ENCODE results near the gene MED29. TPM values are rescaled to one million over a fixed set of nuclear protein-coding genes. Genes with fewer than 3 reads are reported as not detected.

MED29 gene
- polyA plus RNA-seq, 2 of the 4 experiments (the other 2 are of a cell fraction) = 47.7 to 57.5 TPM

GRCh38 chr19:39425744-39426143 is 34.6 kb downstream of the MED29 start:
- FAIRE-seq (peak; percentile 96), DNase-seq (ENCODE audit: low read depth in 1 of 2, low spot score in 1 of 2) (no peak), ATAC-seq (no peak)
- ChIA-PET CTCF (interaction anchor here (1.2 to 23.5 kb wide), 7 partner anchors 9 to 77 kb away, joined by 3 to 457 read pairs (median 36); partner anchors contain the start of genes MED29, PAF1, PLEKHG2 and ZFP36), POLR2A (interaction anchor here (1.4 to 10.5 kb wide), 3 partner anchors 9 to 11 kb away, joined by 4 to 160 read pairs (median 34); partner anchors contain the start of gene RPS16)
- Histone ChIP-seq H3K4me1 (peaks cover 34% of the 10 kb centered on the region), H3K4me2 (no peak overlapping the region), H3K27ac (no peak overlapping the region), H3K4me3 (no peak overlapping the region), H3K9me3 (no peaks in the 10 kb centered on the region)
- whole genome bisulfite sequencing (ENCODE audit: missing lambda C conversion rate) = 95% methylated on average over 7 of the region's 7 CpGs
- TF ChIP-seq RCOR1 (IDR thresholded peaks at IDR 0.05; ENCODE audit: low read depth, low read length) = no peak
- TF ChIP-seq NFE2L2 (conservative IDR thresholded peaks at IDR 0.05; ENCODE audit: low read length) = 0 out of 2 replicates have a peak, but pooled peaks have one; percentile 0
- no peak for TF ChIP-seq CEBPB (IDR thresholded peaks at IDR 0.05)
- peak; percentile 87; the same call in 1 of the 2 replicates for TF ChIP-seq POLR2AphosphoS2 (conservative IDR thresholded peaks at IDR 0.05; ENCODE audit: low read length)
- TF ChIP-seq ELK1 (IDR thresholded peaks at IDR 0.05; ENCODE audit: low read depth, low read length) = no peak
- TF ChIP-seq HEYL (CRISPR knock-in tag; IDR thresholded peaks at IDR 0.05) = no peak
- TF ChIP-seq ZFP36 (IDR thresholded peaks at IDR 0.05; ENCODE audit: borderline replicate concordance, partially characterized antibody) = no peak

GRCh38 chr19:39426170-39426569 is 35.0 kb downstream of the MED29 start:
- no peak overlapping the region for H3K4me2 ChIP-seq
- CTCF ChIA-PET = interaction anchor here (0.8 to 23.5 kb wide), 8 partner anchors 9 to 366 kb away, joined by 3 to 457 read pairs (median 24); partner anchors contain the start of genes MED29, PAF1, PLEKHG2 and ZFP36
- no peaks in the 10 kb centered on the region for H3K9me3 ChIP-seq
- ATAC-seq = no peak
- DNase-seq (ENCODE audit: low read depth in 1 of 2, low spot score in 1 of 2) = no peak
- no peak overlapping the region for H3K27ac ChIP-seq
- no peak for FAIRE-seq
- POLR2A ChIA-PET = interaction anchor here (0.8 to 10.5 kb wide), 5 partner anchors 9 to 22 kb away, joined by 3 to 160 read pairs (median 5); partner anchors contain the start of gene RPS16
- TF ChIP-seq HOXA7 (CRISPR knock-in tag; IDR thresholded peaks at IDR 0.05) (0 out of 2 replicates have a peak, but pooled peaks have one; percentile 10), REST (IDR thresholded peaks at IDR 0.05) (no peak), JUNB (IDR thresholded peaks at IDR 0.05) (no peak), POLR2AphosphoS2 (conservative IDR thresholded peaks at IDR 0.05; ENCODE audit: low read length) (0 out of 2 replicates have a peak, but pooled peaks have one; percentile 39), JUN (IDR thresholded peaks at IDR 0.05) (peak in 1 of 2 experiments; percentile 27; a peak in 1 of 5 replicates)
- TF ChIP-seq, protein P1, sequence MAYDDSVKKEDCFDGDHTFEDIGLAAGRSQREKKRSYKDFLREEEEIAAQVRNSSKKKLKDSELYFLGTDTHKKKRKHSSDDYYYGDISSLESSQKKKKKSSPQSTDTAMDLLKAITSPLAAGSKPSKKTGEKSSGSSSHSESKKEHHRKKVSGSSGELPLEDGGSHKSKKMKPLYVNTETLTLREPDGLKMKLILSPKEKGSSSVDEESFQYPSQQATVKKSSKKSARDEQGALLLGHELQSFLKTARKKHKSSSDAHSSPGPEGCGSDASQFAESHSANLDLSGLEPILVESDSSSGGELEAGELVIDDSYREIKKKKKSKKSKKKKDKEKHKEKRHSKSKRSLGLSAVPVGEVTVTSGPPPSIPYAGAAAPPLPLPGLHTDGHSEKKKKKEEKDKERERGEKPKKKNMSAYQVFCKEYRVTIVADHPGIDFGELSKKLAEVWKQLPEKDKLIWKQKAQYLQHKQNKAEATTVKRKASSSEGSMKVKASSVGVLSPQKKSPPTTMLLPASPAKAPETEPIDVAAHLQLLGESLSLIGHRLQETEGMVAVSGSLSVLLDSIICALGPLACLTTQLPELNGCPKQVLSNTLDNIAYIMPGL (CRISPR knock-in tag; IDR thresholded peaks at IDR 0.05; ENCODE audit: borderline replicate concordance) = no peak
- H3K4me1 ChIP-seq = peaks cover 38% of the 10 kb centered on the region
- H3K4me3 ChIP-seq = no peak overlapping the region
- WGBS (ENCODE audit: missing lambda C conversion rate) = 65% methylated on average over 5 of the region's 5 CpGs

- no peak overlapping the region for H3K4me3 ChIP-seq
- H3K9me3 ChIP-seq = no peaks in the 10 kb centered on the region
- TF ChIP-seq USF2 (IDR thresholded peaks at IDR 0.05) (no peak), CHD4 (IDR thresholded peaks at IDR 0.05; ENCODE audit: borderline replicate concordance) (peak; percentile 72; the same call in 1 of the 2 replicates), GATA3 (IDR thresholded peaks at IDR 0.05; ENCODE audit: borderline replicate concordance) (0 out of 2 replicates have a peak, but pooled peaks have one; percentile 14), KDM1A (IDR thresholded peaks at IDR 0.05; ENCODE audit: low read depth) (peak; percentile 68; the same call in 1 of the 2 replicates), POLR2A (IDR thresholded peaks at IDR 0.05; ENCODE audit: low read length) (no peak), RARB (CRISPR knock-in tag; IDR thresholded peaks at IDR 0.05) (no peak), TP53 (CRISPR knock-in tag; IDR thresholded peaks at IDR 0.05) (0 out of 2 replicates have a peak, but pooled peaks have one; percentile 2), EP300 (IDR thresholded peaks at IDR 0.05) (no peak), RAD21 (conservative IDR thresholded peaks at IDR 0.05 in 1 of 2, IDR thresholded peaks at IDR 0.05 in 1 of 2) (no peak)
- TF ChIP-seq, protein P2, sequence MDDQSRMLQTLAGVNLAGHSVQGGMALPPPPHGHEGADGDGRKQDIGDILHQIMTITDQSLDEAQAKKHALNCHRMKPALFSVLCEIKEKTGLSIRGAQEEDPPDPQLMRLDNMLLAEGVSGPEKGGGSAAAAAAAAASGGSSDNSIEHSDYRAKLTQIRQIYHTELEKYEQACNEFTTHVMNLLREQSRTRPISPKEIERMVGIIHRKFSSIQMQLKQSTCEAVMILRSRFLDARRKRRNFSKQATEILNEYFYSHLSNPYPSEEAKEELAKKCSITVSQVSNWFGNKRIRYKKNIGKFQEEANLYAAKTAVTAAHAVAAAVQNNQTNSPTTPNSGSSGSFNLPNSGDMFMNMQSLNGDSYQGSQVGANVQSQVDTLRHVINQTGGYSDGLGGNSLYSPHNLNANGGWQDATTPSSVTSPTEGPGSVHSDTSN (IDR thresholded peaks at IDR 0.05) = 0 out of 2 replicates have a peak, but pooled peaks have one; percentile 9
- TF ChIP-seq, protein P3, sequence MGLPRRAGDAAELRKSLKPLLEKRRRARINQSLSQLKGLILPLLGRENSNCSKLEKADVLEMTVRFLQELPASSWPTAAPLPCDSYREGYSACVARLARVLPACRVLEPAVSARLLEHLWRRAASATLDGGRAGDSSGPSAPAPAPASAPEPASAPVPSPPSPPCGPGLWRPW (IDR thresholded peaks at IDR 0.05) = no peak
- POLR2A ChIA-PET = interaction anchor here (0.6 to 10.5 kb wide), 11 partner anchors 8 to 406 kb away, joined by 3 to 160 read pairs (median 7); partner anchors contain the start of genes DYRK1B, MED29, PAF1 and PLEKHG2
- H3K4me1 ChIP-seq = peaks cover 54% of the 10 kb centered on the region
- CTCF ChIA-PET = interaction anchor here (1.2 to 23.5 kb wide), 9 partner anchors 11 to 245 kb away, joined by 3 to 457 read pairs (median 10); partner anchors contain the start of genes EID2B, MED29, PAF1 and PLEKHG2
- 93% methylated on average over 11 of the region's 11 CpGs for WGBS (ENCODE audit: missing lambda C conversion rate)
- ATAC-seq = no peak
- FAIRE-seq = no peak
- peak overlapping the region; percentile 62 for H3K4me2 ChIP-seq
- H3K27ac ChIP-seq = peak overlapping the region; percentile 83 to 90
- DNase-seq (ENCODE audit: low read depth in 1 of 2, low spot score in 1 of 2) = no peak
These were observed 36.5 kb downstream of the MED29 start for GRCh38 chr19:39427707-39428106.
